ENCODE measurements around the gene PIK3CA. TPM values are rescaled to one million over a fixed set of nuclear protein-coding genes. Genes with fewer than 3 reads are reported as not detected.

Gene PIK3CA
- total and polyA plus RNA-seq, 10 of the 15 experiments (the other 5 are each of a cell fraction or from before 2014, with no cell fraction given) = 3.0 to 18.6 (median 9.0) TPM

- Histone ChIP-seq H3K4me1 (ENCODE audit: control insufficient read depth, insufficient read depth, low read length) (no peaks in the 10 kb centered on the region), H3K4me2 (ENCODE audit: control insufficient read depth, insufficient read depth) (no peak overlapping the region), H3K36me3 (ENCODE audit: control insufficient read depth in 2 of 2, insufficient read depth in 2 of 2, low read length in 1 of 2) (no peaks in the 10 kb centered on the region), H3K27me3 (replicated peaks in 1 of 2; ENCODE audit: control insufficient read depth in 2 of 2, insufficient read depth in 2 of 2, low read length in 1 of 2) (no peaks in the 10 kb centered on the region), H2AFZ (ENCODE audit: control insufficient read depth, low read depth, low read length) (no peak overlapping the region), H3K9me3 (replicated peaks; ENCODE audit: control insufficient read depth, insufficient read depth, low read length) (no peaks in the 10 kb centered on the region), H4K20me1 (ENCODE audit: control insufficient read depth, insufficient read depth) (no peaks in the 10 kb centered on the region), H3K4me3 (no peak overlapping the region), H3K79me2 (ENCODE audit: control insufficient read depth, insufficient read depth, low read length) (no peaks in the 10 kb centered on the region), H3K9ac (ENCODE audit: control insufficient read depth, insufficient read depth, low read length) (no peak overlapping the region), H3K27ac (ENCODE audit: control insufficient read depth, insufficient read depth) (no peak overlapping the region)
- WGBS (ENCODE audit: insufficient coverage, insufficient replicate concordance, low lambda C conversion rate, missing lambda C conversion rate) = 99% methylated on average over 4 of the region's 6 CpGs
- DNase-seq (ENCODE audit: low read depth, low spot score) (no peak), ATAC-seq (no peak), FAIRE-seq (no peak)
- ChIA-PET RAD21 (ENCODE audit: unreplicated experiment) (no interaction called here), POLR2A (interaction anchor here (0.7 kb wide), 1 partner anchor 177 kb away, joined by 7 read pairs; no protein-coding TSS in a partner anchor), CTCF (no interaction called here), SMC1A (ENCODE audit: uncharacterized antibody, unreplicated experiment) (interaction anchor here (0.6 to 1.8 kb wide), 3 partner anchors 8 to 263 kb away, joined by 3 to 7 read pairs (median 3); no protein-coding TSS in a partner anchor)
- in situ Hi-C loops (cut with MboI) (no loop called here), intact Hi-C loops (cut with micrococcal nuclease; ENCODE audit: unreplicated experiment) (no loop called here)
- BruUV-seq (replicated peaks) = no TSS peak
- TF ChIP-seq IKZF2 (IDR thresholded peaks at IDR 0.05) (no peak), RAD51 (IDR thresholded peaks at IDR 0.05) (no peak), PAX8 (IDR thresholded peaks at IDR 0.05) (no peak), MYB (IDR thresholded peaks at IDR 0.05; ENCODE audit: borderline replicate concordance, low read depth, low read length) (no peak), CUX1 (IDR thresholded peaks at IDR 0.05; ENCODE audit: insufficient replicate concordance, low read depth, low read length) (no peak), SRF (IDR thresholded peaks at IDR 0.05; ENCODE audit: low read depth in 2 of 2, low read length in 2 of 2) (no peak), TCF12 (IDR thresholded peaks at IDR 0.05; ENCODE audit: low read depth, low read length) (no peak), SP1 (IDR thresholded peaks at IDR 0.05; ENCODE audit: low read depth, low read length) (no peak), ATF7 (IDR thresholded peaks at IDR 0.05; ENCODE audit: low read depth) (no peak), RFX5 (IDR thresholded peaks at IDR 0.05; ENCODE audit: low read depth, low read length) (no peak), PKNOX1 (IDR thresholded peaks at IDR 0.05) (no peak), ZBTB11 (CRISPR knock-in tag; IDR thresholded peaks at IDR 0.05) (no peak), ZBTB33 (IDR thresholded peaks at IDR 0.05) (no peak), POLR2AphosphoS5 (IDR thresholded peaks at IDR 0.05; ENCODE audit: low read length) (no peak)
Observed at GRCh38 chr3:179286331-179286730, 138.2 kb downstream of the PIK3CA start.

Measured in GM12878 (cell line).